Activated naive CD8-positive, alpha-beta T cell treated with anti-CD3 and anti-CD28 coated beads for 36 hours (primary cell): ENCODE measurements around the gene PSMD4. TPM values are rescaled to one million over a fixed set of nuclear protein-coding genes. Genes with fewer than 3 reads are reported as not detected.
"Not testable (repeated sequence)": the region's sequence is repeated elsewhere in the genome, so short reads cannot be mapped to it uniquely, and the experiment has no call there.

Experiments used
- DNase-seq: peaks from one replicate; pipeline ENCODE4 v3.0.0; 2021
- H3K27ac Mint-ChIP-seq: one replicate; pipeline ENCODE4 v1.8.0; 2022; ENCODE audit warnings: mild to moderate bottlenecking, moderate library complexity, mixed read lengths
- H3K27me3 Mint-ChIP-seq: one replicate; pipeline ENCODE4 v1.8.0; 2022; ENCODE audit warnings: mild to moderate bottlenecking, mixed read lengths
- H3K36me3 Mint-ChIP-seq: one replicate; pipeline ENCODE4 v1.8.0; 2021; ENCODE audit warnings: mild to moderate bottlenecking, mixed read lengths
- H3K4me1 Mint-ChIP-seq: one replicate; pipeline ENCODE4 v1.8.0; 2021; ENCODE audit warnings: mixed read lengths
- H3K4me3 Mint-ChIP-seq: one replicate; pipeline ENCODE4 v1.8.0; 2022; ENCODE audit warnings: mild to moderate bottlenecking, moderate library complexity, mixed read lengths
- H3K9me3 Mint-ChIP-seq: one replicate; pipeline ENCODE4 v1.8.0; 2022; ENCODE audit warnings: mixed read lengths
- total RNA-seq, 2 experiments: library from RNA; stranded (reverse); gene quantifications; one replicate each; pipeline ENCODE4 v1.2.3, GENCODE V29; 2021

PSMD4 gene
- total RNA-seq, 2 experiments from 2014 or later = 217 to 249 TPM

DNA sequence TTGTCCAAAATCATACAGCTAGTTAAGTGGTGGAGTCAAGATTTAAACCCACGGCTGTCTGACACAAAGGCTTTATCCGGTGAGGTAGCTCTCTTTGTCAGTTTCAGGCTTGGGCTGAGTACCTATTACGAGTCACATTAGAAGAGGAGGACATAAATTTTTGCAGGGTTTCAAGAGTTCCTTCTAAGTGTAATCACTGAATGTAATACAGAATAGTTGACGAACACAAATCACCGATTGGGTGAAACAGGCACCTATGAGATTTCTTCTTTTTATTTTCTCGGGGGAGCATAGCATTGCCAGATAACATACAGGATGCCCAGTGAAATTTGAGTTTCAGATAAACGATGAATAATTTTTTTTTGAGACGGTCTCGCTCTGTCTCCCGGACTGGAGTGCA lies 847 bp downstream of the PSMD4 start:
- no peak for DNase-seq
- Mint-ChIP-seq H3K4me3 (peak overlapping the region; percentile 95), H3K27me3 (no peaks in the 10 kb centered on the region), H3K9me3 (no peaks in the 10 kb centered on the region), H3K4me1 (peaks cover 21% of the 10 kb centered on the region), H3K36me3 (peaks cover 9% of the 10 kb centered on the region), H3K27ac (peak overlapping the region; percentile 91)

DNA sequence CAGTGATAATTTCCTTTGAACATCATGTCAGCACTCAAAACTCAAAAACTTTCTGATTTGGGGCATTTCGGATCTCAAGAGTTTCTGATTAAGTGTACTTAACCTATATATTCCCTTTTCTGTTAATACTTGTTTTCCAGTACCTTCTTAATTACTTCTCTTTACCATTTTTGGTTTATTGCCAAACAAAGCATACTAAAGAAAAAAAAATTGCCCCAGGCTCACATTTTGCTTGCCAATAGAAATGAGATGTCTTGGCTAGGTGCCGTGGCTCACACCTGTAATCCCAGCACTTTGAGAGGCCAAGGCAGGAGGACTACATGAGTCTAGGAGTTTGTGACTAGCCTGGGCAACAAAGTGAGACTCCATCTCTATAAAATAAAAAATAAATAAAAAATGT lies 4.8 kb downstream of the PSMD4 start:
- no peak for DNase-seq
- Mint-ChIP-seq H3K9me3 (no peaks in the 10 kb centered on the region), H3K4me3 (no peak overlapping the region), H3K27ac (no peak overlapping the region), H3K4me1 (peaks cover 19% of the 10 kb centered on the region), H3K27me3 (no peaks in the 10 kb centered on the region), H3K36me3 (peaks cover 11% of the 10 kb centered on the region)

DNA sequence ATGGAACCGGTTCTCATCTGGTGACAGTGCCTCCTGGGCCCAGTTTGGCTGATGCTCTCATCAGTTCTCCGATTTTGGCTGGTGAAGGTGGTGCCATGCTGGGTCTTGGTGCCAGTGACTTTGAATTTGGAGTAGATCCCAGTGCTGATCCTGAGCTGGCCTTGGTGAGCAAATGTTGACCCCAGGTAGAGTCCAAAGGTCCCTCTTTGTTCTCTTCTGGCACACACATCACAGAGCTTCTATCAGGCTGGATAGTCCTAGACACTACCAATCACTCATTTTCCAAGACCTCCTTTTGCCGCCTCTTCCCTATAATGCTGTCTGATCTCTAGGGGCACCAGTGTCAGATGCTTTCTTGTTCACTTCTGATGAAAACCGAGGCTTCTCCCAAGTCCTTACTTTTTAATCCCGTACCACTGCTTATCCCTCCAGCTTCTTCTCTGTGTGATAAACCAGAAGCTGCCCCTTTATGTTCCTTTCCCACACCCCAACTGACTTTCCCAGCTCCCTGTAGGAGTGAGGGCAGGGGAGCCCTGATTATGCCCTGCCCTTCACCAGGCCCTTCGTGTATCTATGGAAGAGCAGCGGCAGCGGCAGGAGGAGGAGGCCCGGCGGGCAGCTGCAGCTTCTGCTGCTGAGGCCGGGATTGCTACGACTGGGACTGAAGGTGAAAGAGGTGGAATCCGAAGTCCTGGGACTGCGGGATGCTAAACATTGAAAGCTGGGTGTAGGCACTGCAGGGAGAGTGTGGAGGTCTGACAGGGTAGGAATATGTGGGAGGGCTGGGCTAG lies 11.1 kb downstream of the PSMD4 start:
- H3K36me3 Mint-ChIP-seq = peaks cover 13% of the 10 kb centered on the region
- H3K9me3 Mint-ChIP-seq = no peaks in the 10 kb centered on the region
- no peak for DNase-seq
- H3K27ac Mint-ChIP-seq = no peak overlapping the region
- no peaks in the 10 kb centered on the region for H3K4me1 Mint-ChIP-seq
- no peak overlapping the region for H3K4me3 Mint-ChIP-seq
- no peaks in the 10 kb centered on the region for H3K27me3 Mint-ChIP-seq

DNA sequence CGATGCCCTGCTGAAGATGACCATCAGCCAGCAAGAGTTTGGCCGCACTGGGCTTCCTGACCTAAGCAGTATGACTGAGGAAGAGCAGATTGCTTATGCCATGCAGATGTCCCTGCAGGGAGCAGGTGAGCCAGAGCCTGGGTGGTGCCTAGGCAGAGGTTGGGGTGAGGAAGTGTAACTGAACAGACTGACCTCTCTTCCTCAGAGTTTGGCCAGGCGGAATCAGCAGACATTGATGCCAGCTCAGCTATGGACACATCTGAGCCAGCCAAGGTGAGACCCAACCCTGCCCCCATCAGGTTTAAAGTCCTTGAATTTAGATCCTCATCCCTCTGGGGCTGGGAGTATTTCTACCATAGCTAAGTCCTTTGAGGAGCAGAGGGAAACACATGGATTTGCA lies 11.8 kb downstream of the PSMD4 start:
- no peaks in the 10 kb centered on the region for H3K4me1 Mint-ChIP-seq
- no peak overlapping the region for H3K4me3 Mint-ChIP-seq
- DNase-seq = no peak
- H3K27ac Mint-ChIP-seq = no peak overlapping the region
- no peaks in the 10 kb centered on the region for H3K9me3 Mint-ChIP-seq
- peaks cover 13% of the 10 kb centered on the region for H3K36me3 Mint-ChIP-seq
- no peaks in the 10 kb centered on the region for H3K27me3 Mint-ChIP-seq

DNA sequence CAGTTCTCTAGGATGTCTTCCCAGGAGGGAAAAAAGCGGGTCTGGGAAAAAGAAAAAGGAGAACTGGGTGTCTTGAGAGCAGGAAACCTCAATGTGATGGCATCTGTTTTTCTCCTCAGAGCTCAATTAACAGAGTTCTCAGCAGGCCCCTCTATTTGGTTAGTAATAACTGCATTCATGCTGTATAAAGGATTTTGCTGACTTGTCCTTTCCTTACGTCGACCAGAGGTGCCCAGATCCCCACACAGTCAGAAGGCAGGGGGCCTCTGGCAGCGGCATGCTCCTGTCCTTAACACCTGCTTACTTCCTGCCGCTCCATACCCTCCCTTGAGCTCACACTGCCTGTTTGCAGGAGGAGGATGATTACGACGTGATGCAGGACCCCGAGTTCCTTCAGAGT lies 12.3 kb downstream of the PSMD4 start:
- no peak overlapping the region for H3K4me3 Mint-ChIP-seq
- H3K9me3 Mint-ChIP-seq = no peaks in the 10 kb centered on the region
- no peak for DNase-seq
- H3K27me3 Mint-ChIP-seq = no peaks in the 10 kb centered on the region
- no peak overlapping the region for H3K27ac Mint-ChIP-seq
- no peaks in the 10 kb centered on the region for H3K4me1 Mint-ChIP-seq
- H3K36me3 Mint-ChIP-seq = peaks cover 13% of the 10 kb centered on the region

DNA sequence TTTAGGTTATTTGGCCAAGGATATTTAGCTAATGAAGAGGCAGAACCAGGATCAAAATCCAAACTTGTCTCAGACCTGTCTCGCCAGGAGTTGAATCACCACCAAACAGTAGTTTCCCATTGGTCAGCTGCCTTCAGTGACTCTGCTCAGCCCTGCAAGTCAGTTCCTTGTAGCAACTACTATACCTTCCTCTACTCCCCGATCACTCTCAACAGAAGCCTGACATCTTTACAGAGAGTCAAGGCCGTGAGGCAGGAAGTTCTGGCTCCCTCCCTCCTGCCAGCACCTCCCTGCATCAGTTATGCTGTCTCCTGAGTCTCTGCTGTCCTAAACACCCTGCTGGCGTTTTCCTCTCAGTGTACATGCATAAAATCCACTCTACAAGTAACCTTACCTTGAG lies 13.2 kb downstream of the PSMD4 start:
- H3K27me3 Mint-ChIP-seq = no peaks in the 10 kb centered on the region
- H3K9me3 Mint-ChIP-seq = no peaks in the 10 kb centered on the region
- no peaks in the 10 kb centered on the region for H3K4me1 Mint-ChIP-seq
- peaks cover 15% of the 10 kb centered on the region for H3K36me3 Mint-ChIP-seq
- no peak for DNase-seq
- H3K27ac Mint-ChIP-seq = no peak overlapping the region
- H3K4me3 Mint-ChIP-seq = no peak overlapping the region

DNA sequence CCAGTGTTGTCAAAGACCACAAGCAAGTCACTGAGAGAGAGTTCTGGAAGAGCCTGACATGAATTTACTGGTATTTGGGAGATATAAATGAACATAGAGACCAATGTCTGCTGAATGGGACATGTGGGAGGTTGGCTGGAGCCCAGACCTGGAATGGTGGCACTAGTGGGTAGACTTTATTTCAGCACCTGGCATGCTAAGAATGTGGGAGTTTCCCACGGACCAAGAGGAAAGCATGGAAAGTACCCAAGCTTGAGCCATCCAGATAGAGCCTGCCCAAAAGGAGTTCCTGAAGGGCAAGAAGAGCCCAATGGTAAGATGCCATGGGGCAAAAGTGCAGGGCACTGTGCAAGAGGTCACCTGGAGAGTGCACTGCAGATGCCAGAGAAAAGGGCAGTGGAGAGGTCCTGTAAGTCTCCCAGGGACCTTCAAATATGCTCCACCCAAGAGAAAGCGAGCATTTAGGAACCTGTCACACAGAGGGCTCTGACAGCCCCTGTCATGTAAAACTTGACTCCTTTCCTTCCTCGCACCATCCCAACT lies 19.5 kb downstream of the PSMD4 start:
- Mint-ChIP-seq H3K4me3 (no peak overlapping the region), H3K27ac (no peak overlapping the region), H3K27me3 (no peaks in the 10 kb centered on the region), H3K9me3 (no peaks in the 10 kb centered on the region), H3K36me3 (peaks cover 5% of the 10 kb centered on the region), H3K4me1 (peaks cover 17% of the 10 kb centered on the region)
- no peak for DNase-seq

DNA sequence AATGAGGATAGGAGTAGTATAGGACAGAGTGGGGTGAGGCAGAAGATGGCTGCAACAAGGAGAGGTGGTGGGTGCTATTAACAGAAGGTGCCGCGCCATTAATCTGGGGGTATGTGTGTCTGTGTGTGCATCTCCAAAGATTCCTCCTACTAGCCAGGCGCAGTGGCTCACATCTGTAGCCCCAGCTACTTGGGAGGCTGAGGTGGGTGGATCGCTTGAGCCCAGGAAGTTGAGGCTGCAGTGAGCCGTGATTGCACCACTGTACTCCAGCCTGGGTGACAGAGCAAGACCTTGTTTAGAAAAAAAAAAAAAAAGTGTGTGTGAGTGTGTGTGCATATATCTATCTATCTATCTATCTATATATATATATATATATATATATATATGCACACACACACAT lies 20.8 kb downstream of the PSMD4 start:
- not testable (repeated sequence) for H3K27ac Mint-ChIP-seq

DNA sequence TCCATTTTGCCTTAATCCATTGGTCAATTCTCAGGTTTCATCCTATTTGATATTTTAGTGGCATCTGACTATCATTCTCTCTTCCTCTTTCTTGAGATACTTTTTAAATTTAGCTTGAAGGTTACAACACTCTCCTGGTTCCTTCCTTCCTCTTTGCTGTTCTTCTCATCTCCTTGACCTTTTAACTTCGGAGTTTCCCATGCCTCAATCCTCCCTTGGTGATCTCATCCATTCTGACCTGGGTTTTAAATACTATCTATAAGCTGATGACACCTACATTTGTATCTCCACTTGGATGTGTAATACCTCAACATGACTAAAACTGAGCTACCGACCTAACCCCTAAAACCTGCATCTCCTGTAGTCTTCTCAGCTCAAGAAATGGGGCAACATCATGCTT lies 22.7 kb downstream of the PSMD4 start:
- peak; percentile 17 for DNase-seq
- peak overlapping the region; percentile 86 for H3K27ac Mint-ChIP-seq
- H3K36me3 Mint-ChIP-seq = peaks cover 5% of the 10 kb centered on the region
- H3K9me3 Mint-ChIP-seq = no peaks in the 10 kb centered on the region
- peak overlapping the region; percentile 23 for H3K4me3 Mint-ChIP-seq
- peaks cover 19% of the 10 kb centered on the region for H3K4me1 Mint-ChIP-seq
- no peaks in the 10 kb centered on the region for H3K27me3 Mint-ChIP-seq

More for the DNA sequence above, 20.8 kb downstream of the PSMD4 start:
- not testable (repeated sequence) for H3K27me3 Mint-ChIP-seq, DNase-seq, H3K36me3 Mint-ChIP-seq, H3K9me3 Mint-ChIP-seq, H3K4me3 Mint-ChIP-seq
- H3K4me1 Mint-ChIP-seq = peaks cover 18% of the 10 kb centered on the region

DNA sequence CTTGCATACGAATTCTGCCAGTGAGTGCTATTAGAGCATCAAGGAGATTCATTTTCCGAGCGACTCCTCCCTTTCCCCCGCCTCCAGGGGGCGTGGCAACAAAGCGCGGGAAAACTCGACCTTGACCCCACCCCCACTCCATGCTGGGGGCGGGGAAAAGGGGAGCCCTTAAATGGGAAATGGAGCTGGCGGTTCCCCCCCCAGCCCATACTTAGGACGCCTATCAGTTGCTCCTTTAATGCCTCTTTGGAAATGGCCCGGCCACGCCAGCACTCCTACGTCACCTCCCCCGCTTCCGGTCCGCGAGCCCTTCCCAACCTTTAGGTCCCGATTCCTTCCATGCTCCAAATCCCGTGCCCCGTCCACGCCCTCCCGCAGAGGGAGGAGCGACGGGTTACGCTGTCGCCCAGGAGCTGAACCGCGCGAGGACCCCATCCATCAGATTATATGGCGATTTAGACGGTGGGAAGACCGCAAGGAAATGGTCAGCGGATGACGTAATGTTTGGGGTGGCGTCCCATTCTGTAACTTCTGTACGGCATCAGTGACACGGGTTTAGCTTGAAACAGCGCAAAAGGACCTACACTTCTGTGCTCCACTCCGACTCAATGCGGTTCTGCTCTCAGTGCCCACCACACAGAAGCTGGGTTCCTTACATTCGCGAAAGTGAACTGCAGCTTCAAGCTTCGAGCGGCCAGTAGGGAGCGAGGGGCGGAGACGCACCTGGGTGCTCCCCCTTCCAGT lies 26.9 kb downstream of the PSMD4 start:
- peak overlapping the region; percentile 97 for H3K4me3 Mint-ChIP-seq
- no peaks in the 10 kb centered on the region for H3K9me3 Mint-ChIP-seq
- peak overlapping the region; percentile 98 for H3K27ac Mint-ChIP-seq
- H3K27me3 Mint-ChIP-seq = no peaks in the 10 kb centered on the region
- DNase-seq = peak; percentile 94
- peaks cover 18% of the 10 kb centered on the region for H3K36me3 Mint-ChIP-seq
- H3K4me1 Mint-ChIP-seq = peaks cover 38% of the 10 kb centered on the region

DNA sequence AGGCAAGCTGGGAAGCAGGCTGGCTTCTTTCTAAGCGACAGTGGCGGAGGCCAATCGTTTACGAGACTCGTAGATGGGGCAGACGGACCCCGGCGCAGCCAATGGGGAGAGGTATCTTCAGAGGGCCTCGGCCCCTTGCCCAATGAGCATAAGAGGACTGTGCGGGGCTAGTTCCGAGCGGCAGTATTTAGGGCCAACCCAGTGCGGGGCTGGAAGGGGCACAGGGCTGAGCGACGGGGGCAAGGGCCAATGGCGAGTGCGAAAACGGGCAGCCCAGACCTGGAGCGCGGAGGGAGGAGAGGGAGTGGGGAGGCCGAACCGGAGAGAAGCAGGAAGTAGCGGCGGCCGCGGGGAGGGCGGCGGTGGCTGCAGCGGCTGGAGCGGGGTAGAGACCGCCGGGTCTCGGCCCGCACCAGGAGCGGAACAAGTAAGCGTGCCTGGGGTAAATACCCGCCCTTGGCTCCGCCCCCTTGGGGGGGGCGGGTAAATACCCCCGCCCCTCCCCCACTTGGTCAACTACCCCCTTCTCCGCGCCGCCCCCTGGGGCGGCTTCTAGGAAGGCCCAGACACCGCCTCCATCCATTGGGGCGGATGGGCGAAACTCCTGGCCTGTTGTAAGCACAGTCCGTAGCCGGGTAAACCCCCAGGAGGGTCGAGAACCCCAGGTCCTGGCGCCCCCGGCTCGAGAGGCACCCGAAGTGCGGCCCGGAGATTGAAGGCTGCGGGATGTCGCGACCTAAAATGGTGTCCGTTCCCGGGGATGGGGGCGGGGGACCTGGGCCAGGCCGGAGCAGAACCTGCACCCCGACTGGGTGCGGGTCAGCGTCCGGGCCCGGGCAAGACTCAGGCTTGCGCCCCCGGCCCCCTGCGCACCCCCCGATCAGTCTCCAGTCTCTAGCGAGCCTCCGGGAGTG lies 27.7 kb downstream of the PSMD4 start, which contains the start of gene ZNF687:
TSS of gene ZNF687 (plus strand) at position 331 of the 914 bp plus-strand sequence. CDS start 3,993 bp downstream, outside the sequence.
- peak; percentile 99 for DNase-seq
- Mint-ChIP-seq H3K9me3 (no peaks in the 10 kb centered on the region), H3K27ac (peak within 1 kb of the TSS; percentile 98), H3K4me3 (peak within 1 kb of the TSS; percentile 97), H3K27me3 (no peaks in the 10 kb centered on the region), H3K36me3 (peaks cover 16% of the 10 kb centered on the region), H3K4me1 (peaks cover 30% of the 10 kb centered on the region)

DNA sequence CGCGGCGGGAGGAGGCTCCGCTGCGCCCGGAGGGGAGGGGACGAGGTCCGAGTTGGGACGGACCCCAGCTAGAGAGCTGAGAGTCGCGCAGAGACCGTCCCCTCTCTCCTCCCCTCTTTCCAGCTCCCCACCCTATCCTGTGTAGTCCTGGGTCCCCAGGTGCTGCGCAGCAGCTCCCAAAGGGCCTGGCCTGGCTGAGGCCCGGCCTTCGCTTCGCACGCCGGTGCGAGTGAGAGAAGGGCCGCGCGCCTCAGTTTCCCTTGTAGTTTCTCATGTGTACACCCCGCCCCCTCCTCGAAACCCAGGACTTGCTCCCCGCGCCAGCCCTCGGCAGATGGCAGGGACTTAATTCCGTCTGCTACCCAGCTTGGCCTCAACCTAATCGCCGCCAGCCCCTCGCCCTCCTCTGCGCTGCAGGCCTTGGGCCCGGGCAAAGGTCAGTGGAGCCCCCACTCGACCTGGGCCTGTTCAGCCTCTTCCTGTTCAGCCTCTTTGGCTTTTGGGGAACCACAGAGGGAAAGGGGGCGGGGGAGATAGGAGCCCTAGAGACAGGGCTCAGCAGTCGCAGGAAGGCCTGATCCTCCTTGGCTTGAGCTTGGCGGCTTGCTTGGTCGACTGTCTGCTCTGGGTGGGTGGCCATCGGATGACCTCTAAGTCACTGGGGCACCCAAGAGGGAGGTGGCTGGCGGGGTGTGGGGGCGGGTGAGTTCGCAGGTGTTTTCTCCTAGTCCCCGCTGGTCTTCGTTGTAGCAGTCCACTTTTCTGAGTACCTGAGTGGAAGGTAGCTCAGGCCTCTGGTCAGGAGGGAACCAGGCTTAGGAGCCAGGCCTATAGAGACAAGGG lies 28.6 kb downstream of the PSMD4 start:
- Mint-ChIP-seq H3K36me3 (peaks cover 16% of the 10 kb centered on the region), H3K27me3 (no peaks in the 10 kb centered on the region), H3K27ac (peak overlapping the region; percentile 92), H3K4me3 (peak overlapping the region; percentile 97), H3K4me1 (peaks cover 23% of the 10 kb centered on the region), H3K9me3 (no peaks in the 10 kb centered on the region)
- peak; percentile 32 for DNase-seq

DNA sequence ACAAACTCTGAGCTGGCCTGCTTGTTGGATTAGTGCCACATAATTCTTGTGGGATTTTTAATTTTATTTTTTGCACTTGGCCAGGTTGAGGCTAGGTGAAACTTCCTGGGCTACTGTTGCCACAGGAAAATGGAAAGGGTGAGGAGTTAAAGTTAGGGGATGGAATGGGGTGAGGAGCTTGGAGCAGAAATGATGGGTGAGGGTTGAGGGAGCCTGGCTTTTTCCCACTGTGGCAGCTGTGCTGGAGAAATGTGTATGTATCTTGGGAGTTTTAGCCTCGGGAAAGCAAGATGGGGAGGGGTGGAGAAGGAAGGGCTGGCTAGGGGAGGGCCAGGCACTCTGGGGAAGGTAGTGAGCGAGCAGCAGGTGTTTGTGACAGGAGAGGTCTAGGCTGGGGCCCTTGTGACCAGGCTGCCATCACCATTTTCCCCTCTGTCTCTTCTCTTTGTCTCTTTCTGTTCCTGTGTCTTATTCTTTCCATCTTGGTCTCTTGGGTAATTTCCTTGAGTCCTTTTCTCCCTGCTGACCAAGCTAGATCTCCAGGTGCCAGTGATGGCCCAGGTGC lies 29.6 kb downstream of the PSMD4 start:
- H3K36me3 Mint-ChIP-seq = peaks cover 22% of the 10 kb centered on the region
- peaks cover 26% of the 10 kb centered on the region for H3K4me1 Mint-ChIP-seq
- no peaks in the 10 kb centered on the region for H3K27me3 Mint-ChIP-seq
- H3K4me3 Mint-ChIP-seq = peak overlapping the region; percentile 97
- H3K9me3 Mint-ChIP-seq = no peaks in the 10 kb centered on the region
- no peak for DNase-seq
- peak overlapping the region; percentile 92 for H3K27ac Mint-ChIP-seq
